DMS153 treated with DMSO at 0.1 percent for 48 hours (cell line): ENCODE results near the gene ANXA10.
"Not testable (repeated sequence)": the region's sequence is repeated elsewhere in the genome, so short reads cannot be mapped to it uniquely, and the experiment has no call there.

ENCODE experiments used
- DNase-seq: peaks from one replicate; lab custom pipeline; 2025; ENCODE audit not compliant: unreplicated experiment; lab: John Stamatoyannopoulos, UW

Gene ANXA10

GRCh38 chr4:168153596-168154440 lies 61.5 kb downstream of the ANXA10 start:
- peak; percentile 12 for DNase-seq

GRCh38 chr4:168154546-168155277 lies 62.4 kb downstream of the ANXA10 start:
- DNase-seq, result no peak

- DNase-seq, result no peak
Measured at GRCh38 chr4:168162604-168163003, 70.3 kb downstream of the ANXA10 start.

GRCh38 chr4:168163106-168163505 lies 70.8 kb downstream of the ANXA10 start:
- DNase-seq, result no peak

- no peak for DNase-seq
Measured at GRCh38 chr4:168164045-168164444, 71.7 kb downstream of the ANXA10 start.

- DNase-seq, result no peak
Measured at GRCh38 chr4:168164915-168165548, 72.7 kb downstream of the ANXA10 start.

GRCh38 chr4:168167714-168168284 lies 75.5 kb downstream of the ANXA10 start:
- no peak for DNase-seq

- DNase-seq, result no peak
Measured at GRCh38 chr4:168174308-168174707, 82.0 kb downstream of the ANXA10 start.

- no peak for DNase-seq
Measured at GRCh38 chr4:168177546-168178149, 85.3 kb downstream of the ANXA10 start.

- DNase-seq, result peak; percentile 49
Measured at GRCh38 chr4:168183717-168184571, 91.6 kb downstream of the ANXA10 start.

- DNase-seq, result no peak
Measured at GRCh38 chr4:168188754-168189153, 96.4 kb downstream of the ANXA10 start.

GRCh38 chr4:168197926-168198325 lies 105.6 kb downstream of the ANXA10 start:
- no peak for DNase-seq

- no peak for DNase-seq
Measured at GRCh38 chr4:168199260-168199957, 107.1 kb downstream of the ANXA10 start.

GRCh38 chr4:168200685-168201084 lies 108.3 kb downstream of the ANXA10 start:
- no peak for DNase-seq

- no peak for DNase-seq
Measured at GRCh38 chr4:168203233-168203911, 111.0 kb downstream of the ANXA10 start.

GRCh38 chr4:168208957-168209614 lies 116.7 kb downstream of the ANXA10 start:
- no peak for DNase-seq

GRCh38 chr4:168212656-168213055 lies 120.3 kb downstream of the ANXA10 start:
- no peak for DNase-seq

- not testable (repeated sequence) for DNase-seq
Measured at GRCh38 chr4:168213511-168213910, 121.2 kb downstream of the ANXA10 start.
